Activated CD4-positive, alpha-beta T cell treated with anti-CD3 and anti-CD28 coated beads for 48 hours (primary cell): ENCODE data around the gene POM121C.
"Not testable (repeated sequence)": the region's sequence is repeated elsewhere in the genome, so short reads cannot be mapped to it uniquely, and the experiment has no call there.

Source experiments
- DNase-seq: peaks from one replicate; pipeline ENCODE4 v3.0.0-alpha.2; 2020

Gene POM121C

GRCh38 chr7:75421798-75422710 is 64.0 kb downstream of the POM121C start:
- DNase-seq: not testable (repeated sequence)

GRCh38 chr7:75420152-75420551 is 65.9 kb downstream of the POM121C start:
- DNase-seq: not testable (repeated sequence)

- DNase-seq: not testable (repeated sequence)
These were observed 66.4 kb downstream of the POM121C start for GRCh38 chr7:75419693-75420092.

GRCh38 chr7:75419210-75419609 is 66.9 kb downstream of the POM121C start:
- DNase-seq: not testable (repeated sequence)

- not testable (repeated sequence) for DNase-seq
These were observed 67.7 kb downstream of the POM121C start for GRCh38 chr7:75418292-75418858.

- DNase-seq: not testable (repeated sequence)
These were observed 69.3 kb downstream of the POM121C start for GRCh38 chr7:75416787-75417186.

- not testable (repeated sequence) for DNase-seq
These were observed 70.2 kb downstream of the POM121C start for GRCh38 chr7:75415829-75416373.

GRCh38 chr7:75415428-75415817 is 70.7 kb downstream of the POM121C start:
- not testable (repeated sequence) for DNase-seq

GRCh38 chr7:75414708-75415427 is 71.2 kb downstream of the POM121C start:
- not testable (repeated sequence) for DNase-seq

- not testable (repeated sequence) for DNase-seq
These were observed 71.9 kb downstream of the POM121C start for GRCh38 chr7:75414204-75414603.

- DNase-seq: not testable (repeated sequence)
These were observed 75.3 kb downstream of the POM121C start for GRCh38 chr7:75410823-75411173.

GRCh38 chr7:75409880-75410822 is 75.9 kb downstream of the POM121C start:
- not testable (repeated sequence) for DNase-seq

- not testable (repeated sequence) for DNase-seq
These were observed 81.4 kb downstream of the POM121C start for GRCh38 chr7:75404663-75405062.

- not testable (repeated sequence) for DNase-seq
These were observed 82.3 kb downstream of the POM121C start for GRCh38 chr7:75403455-75404443.

GRCh38 chr7:75400575-75400974 is 85.5 kb downstream of the POM121C start:
- not testable (repeated sequence) for DNase-seq

- not testable (repeated sequence) for DNase-seq
These were observed 87.1 kb downstream of the POM121C start for GRCh38 chr7:75398771-75399700.

- DNase-seq: not testable (repeated sequence)
These were observed 88.2 kb downstream of the POM121C start for GRCh38 chr7:75397865-75398264.

- DNase-seq: not testable (repeated sequence)
These were observed 90.8 kb downstream of the POM121C start, which contains the start of gene TRIM73 for GRCh38 chr7:75395329-75395728. Gene TRIM73 (plus strand): TSS chr7:75395629. CDS start chr7:75398934, 3,305 bp downstream.

GRCh38 chr7:75393194-75393593 is 92.9 kb downstream of the POM121C start:
- not testable (repeated sequence) for DNase-seq
